HG02763 (cell line): ENCODE measurements around the gene SLC25A11.

Experiments
- ATAC-seq: cut with Tn5 transposase; IDR thresholded peaks from one replicate; pipeline ENCODE4 v1.9.1; 2021; ENCODE audit warnings: mild to moderate bottlenecking, moderate library complexity; ENCODE audit not compliant: unreplicated experiment

SLC25A11 gene

GRCh38 chr17:4966844-4967538, 27.1 kb upstream of the SLC25A11 start:
- ATAC-seq, result peak; percentile 76

- ATAC-seq, result no peak
Observed at GRCh38 chr17:4965311-4965986, 25.6 kb upstream of the SLC25A11 start.

- ATAC-seq, result no peak
Observed at GRCh38 chr17:4960279-4960922, 20.6 kb upstream of the SLC25A11 start.

GRCh38 chr17:4959261-4959965, 19.6 kb upstream of the SLC25A11 start:
- no peak for ATAC-seq

GRCh38 chr17:4958102-4958501, 18.3 kb upstream of the SLC25A11 start:
- ATAC-seq, result no peak

GRCh38 chr17:4956493-4957061, 16.7 kb upstream of the SLC25A11 start:
- no peak for ATAC-seq

GRCh38 chr17:4955091-4955490, 15.2 kb upstream of the SLC25A11 start:
- ATAC-seq, result no peak

- no peak for ATAC-seq
Observed at GRCh38 chr17:4953451-4953961, 13.7 kb upstream of the SLC25A11 start.

- ATAC-seq, result no peak
Observed at GRCh38 chr17:4951486-4951885, 11.6 kb upstream of the SLC25A11 start.

GRCh38 chr17:4950746-4951204, 10.9 kb upstream of the SLC25A11 start, which contains the start of gene ENO3:
Gene ENO3, plus strand, starts transcription at chr17:4951119. Its CDS starts 711 bp downstream, at chr17:4951830.
- no peak for ATAC-seq

GRCh38 chr17:4950075-4950745, 10.4 kb upstream of the SLC25A11 start:
- ATAC-seq, result no peak

- ATAC-seq, result peak; percentile 24
Observed at GRCh38 chr17:4949321-4950074, 9.7 kb upstream of the SLC25A11 start.

- peak; percentile 37 for ATAC-seq
Observed at GRCh38 chr17:4948931-4949320, 9.1 kb upstream of the SLC25A11 start.

- ATAC-seq, result peak; percentile 21
Observed at GRCh38 chr17:4948166-4948930, 8.5 kb upstream of the SLC25A11 start, which contains the start of gene PFN1. Gene PFN1, minus strand, starts transcription at chr17:4948530. Its CDS starts 136 bp downstream, at chr17:4948394.

GRCh38 chr17:4947411-4948165, 7.7 kb upstream of the SLC25A11 start:
- ATAC-seq, result peak; percentile 13

GRCh38 chr17:4947010-4947410, 7.2 kb upstream of the SLC25A11 start:
- ATAC-seq, result no peak

GRCh38 chr17:4946312-4946976, 6.6 kb upstream of the SLC25A11 start:
- ATAC-seq, result no peak
